ENCODE data around the gene ASAP2.

Gene ASAP2

DNA sequence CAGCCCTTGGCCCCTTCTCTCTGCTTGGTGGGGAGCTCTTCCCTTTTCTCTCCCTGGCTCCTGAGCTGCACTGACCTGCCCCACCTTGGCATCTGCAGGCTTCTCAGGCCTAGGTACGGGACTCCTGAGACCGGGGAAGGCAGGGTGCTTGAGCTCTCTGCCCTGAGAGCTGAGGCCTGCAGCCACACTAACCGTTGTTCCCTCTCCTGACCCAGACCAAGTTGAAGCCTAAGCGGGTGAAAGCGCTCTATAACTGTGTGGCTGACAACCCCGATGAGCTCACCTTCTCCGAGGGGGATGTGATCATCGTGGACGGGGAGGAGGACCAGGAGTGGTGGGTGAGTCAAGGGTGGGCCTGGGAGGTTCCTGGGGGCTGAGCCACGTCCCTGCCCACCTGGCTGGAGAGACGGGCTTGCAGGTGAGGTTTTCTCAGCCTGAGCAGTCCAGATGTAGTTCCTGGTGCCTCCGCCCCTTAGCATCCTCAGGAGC, 194.5 kb downstream of the ASAP2 start:
- no peak for DNase-seq (ENCODE audit: low read depth in 2 of 2)

DNA sequence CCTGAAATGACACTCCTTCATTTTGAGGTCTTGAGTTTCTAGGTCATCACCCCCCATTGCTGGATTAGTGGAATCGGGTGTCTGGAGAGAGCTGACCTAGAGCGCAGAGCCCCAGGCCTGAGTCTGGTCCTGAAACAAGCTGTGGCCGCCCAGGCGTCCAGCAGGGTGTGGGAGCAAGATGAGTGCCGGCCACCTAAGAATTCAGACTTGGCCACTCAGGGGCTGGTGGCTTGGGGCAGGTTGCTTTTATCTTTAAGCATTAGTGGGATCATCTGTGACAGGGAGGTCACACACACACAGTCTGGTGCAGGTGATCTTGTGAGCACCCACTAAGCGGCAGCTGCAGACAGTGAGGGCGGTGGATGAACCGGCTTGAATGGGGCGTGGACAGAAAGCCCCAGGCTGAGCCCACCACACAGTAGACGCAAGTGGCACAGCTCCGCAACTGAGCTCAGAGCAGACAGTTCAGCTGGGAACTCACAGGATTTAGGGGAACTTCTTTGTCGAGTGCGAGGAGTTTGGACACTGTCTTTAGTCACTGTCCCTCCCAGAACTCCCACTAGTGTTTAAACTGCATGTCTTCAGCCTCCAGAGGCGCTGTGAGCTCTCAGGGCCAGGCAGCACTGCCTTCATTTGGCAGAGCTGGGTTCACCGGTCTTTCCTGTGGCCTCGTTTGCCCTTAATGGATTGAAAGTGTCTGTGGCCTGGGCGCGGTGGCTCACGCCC, 195.2 kb downstream of the ASAP2 start:
- no peak for DNase-seq (ENCODE audit: low read depth in 2 of 2)

DNA sequence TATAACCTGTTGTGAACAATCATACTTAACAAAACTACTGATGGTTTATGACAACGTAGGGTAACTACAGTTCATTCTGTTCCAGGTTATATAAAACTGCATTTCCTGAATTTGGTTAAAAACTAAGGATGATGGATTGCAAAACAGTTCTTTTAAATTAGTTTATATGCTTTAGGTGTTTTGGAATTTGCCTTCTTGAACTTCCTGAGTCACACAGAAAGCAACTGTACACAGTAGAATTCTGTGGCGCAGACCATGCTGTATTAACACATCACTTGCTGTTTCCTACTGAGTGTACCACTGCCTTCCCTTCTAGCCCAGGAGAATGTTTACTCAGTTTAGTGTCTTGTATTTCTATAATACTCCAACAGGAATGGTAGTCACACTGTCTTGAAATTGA, 197.3 kb downstream of the ASAP2 start:
- DNase-seq (ENCODE audit: low read depth in 2 of 2) = no peak

GRCh38 chr2:9404451-9404850, 197.8 kb downstream of the ASAP2 start:
- no peak for DNase-seq (ENCODE audit: low read depth in 2 of 2)

- no peak for DNase-seq (ENCODE audit: low read depth in 2 of 2)
Measured at GRCh38 chr2:9405636-9406035, 199.0 kb downstream of the ASAP2 start.

DNA sequence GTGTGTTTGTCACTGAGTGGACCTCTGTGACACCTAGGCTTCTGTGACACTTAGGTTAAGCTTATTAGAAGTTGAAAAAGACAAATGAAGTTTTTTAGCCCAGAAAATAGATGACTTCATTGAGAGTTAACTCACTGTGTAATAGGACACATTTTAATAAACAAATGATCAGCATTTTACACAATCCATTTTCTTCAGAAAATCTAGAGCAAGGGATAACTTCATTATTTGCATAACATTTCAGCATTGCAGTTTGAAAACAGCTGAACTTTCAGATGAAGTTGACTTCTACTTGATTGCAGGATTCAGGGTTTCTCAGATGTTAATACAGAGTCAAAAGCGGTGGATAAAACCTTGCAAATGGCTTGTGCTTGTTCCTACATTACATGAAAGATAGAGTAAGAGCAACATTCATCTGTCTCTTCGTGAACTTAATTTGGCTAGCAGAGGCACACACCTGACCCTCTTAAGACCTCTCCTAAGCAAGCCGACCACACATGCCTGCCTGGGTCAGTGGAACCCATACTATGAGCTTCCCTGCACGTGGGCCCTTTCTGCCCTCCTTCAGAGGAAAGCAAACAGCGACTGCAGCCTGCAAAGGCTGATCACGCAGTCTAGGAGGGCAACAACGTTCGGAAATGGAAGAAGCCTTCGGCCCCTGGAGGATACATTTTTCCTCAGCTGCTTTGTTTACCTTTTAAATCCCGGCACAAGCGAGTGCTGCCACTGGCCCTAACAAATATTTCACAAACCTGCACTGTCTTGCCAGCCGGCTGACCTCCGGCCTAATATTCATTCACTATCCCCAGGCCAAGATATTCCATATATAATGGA, 200.1 kb downstream of the ASAP2 start:
- DNase-seq (ENCODE audit: low read depth in 2 of 2) = no peak

DNA sequence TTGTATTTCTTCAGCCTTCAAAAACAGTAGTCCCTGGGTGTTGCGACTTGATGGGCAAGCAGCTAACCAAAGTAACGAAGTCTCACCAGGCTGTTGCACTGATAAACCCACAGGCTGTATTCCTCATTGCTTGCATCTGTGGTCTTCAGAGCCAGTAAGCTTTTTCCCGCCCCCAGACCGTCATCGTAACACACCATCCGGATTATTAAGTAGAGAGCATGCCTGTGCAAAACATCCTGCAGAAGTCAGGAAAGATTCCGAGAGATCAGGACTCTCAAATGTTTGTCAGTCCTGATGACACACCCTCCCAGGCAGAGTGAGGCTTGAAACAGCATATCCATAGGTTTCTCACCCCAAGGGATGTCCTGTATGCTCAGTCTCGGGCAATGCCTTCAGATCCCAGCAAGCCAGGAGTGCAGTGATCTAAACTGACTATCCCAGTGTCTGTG, 200.8 kb downstream of the ASAP2 start:
- DNase-seq (ENCODE audit: low read depth in 2 of 2) = no peak

DNA sequence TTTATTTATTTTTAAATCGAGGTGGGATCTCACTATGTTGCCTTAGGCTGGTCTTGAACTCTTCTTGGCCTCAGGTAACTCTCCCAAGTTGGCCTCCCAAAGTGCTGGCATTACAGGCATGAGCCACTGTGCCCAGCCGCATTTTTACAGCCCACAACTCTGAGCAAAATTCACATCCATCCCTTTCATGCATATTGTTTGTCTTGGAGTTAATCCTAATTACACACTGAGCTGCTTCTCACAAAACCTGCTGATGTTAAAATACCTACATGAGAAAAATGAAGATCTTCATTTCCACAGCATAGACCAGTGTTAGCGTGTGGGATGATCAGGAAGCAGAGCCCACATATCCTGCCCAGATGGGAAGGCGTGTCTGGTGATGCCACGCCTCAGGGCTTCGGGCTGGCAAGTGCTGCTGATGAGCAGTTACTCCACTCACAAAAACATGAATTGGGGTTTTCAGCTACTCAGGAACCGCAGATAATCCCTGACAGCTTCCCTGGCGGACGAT, 202.1 kb downstream of the ASAP2 start:
- DNase-seq (ENCODE audit: low read depth in 2 of 2) = no peak

DNA sequence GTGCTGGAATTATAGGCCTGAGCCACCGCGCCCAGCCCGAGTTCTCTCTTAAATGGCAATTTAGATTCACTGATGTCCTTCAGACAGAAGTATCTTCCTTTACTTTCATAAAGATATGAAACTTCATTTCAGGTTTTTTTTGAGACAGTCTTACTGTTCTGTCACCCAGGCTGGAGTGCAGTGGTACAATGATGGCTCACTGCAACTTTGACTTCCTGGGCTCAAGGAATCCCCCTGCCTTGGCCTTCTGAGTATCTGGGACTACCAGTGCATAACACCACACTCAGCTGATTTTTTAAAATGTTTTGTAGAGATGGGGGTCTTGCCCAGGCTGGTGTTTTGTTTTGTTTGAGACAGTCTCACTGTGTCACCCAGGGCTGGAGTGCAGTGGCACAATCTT, 203.5 kb downstream of the ASAP2 start:
- no peak for DNase-seq (ENCODE audit: low read depth in 2 of 2)

- no peak for DNase-seq (ENCODE audit: low read depth in 2 of 2)
Measured at GRCh38 chr2:9412781-9413180, 206.2 kb downstream of the ASAP2 start.

- DNase-seq (ENCODE audit: low read depth in 2 of 2) = no peak
Measured at GRCh38 chr2:9415516-9416169, 209.0 kb downstream of the ASAP2 start.

DNA sequence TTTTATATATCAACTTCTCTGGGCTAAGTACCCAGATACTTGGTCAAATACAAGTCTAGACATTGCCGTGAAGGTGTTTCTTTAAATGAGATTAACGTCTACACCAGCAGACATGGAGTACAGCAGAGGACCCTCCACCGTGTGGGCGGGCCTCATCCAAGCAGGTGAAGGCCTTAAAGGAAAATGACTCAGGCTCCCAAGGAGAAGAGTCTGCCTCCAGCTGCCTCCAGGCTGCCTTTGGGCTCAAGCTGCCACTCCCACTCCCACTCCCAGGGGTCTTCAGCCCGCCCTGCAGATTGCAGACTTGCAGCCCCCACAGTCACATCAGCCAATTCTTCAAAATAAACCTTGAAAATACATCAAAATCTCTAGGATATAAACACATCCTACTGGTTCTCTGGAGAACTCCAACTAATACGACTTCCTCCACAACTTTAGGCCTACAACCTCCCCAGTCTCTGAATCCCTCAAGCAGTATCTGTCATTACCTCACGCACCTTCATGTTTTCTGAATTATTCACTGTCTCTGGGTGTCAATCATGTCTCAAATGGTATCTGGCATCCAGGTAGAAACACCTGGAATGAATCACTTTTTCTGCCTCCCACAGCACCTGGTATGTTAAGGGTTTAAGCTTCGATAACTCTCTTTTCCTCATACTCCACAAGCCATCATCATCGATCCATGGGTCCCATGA, 209.8 kb downstream of the ASAP2 start:
- DNase-seq (ENCODE audit: low read depth in 2 of 2) = no peak

DNA sequence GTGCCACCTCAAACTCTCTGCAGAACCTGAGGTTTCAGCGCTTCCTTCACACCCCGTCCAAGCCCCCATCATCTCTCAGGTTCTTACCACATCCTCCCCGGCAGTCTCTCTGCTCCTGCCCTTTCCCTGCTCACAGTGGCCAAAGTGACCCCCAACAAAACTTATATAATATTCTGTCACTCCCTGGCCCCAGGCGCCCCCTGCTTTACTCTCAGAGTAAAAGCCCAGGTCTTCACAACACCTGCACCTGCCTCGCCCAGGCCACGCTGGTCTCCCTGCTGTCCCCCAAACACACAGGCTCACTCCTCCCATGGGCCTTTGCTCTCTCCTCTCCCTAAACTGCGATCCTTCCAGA, 210.3 kb downstream of the ASAP2 start:
- no peak for DNase-seq (ENCODE audit: low read depth in 2 of 2)

DNA sequence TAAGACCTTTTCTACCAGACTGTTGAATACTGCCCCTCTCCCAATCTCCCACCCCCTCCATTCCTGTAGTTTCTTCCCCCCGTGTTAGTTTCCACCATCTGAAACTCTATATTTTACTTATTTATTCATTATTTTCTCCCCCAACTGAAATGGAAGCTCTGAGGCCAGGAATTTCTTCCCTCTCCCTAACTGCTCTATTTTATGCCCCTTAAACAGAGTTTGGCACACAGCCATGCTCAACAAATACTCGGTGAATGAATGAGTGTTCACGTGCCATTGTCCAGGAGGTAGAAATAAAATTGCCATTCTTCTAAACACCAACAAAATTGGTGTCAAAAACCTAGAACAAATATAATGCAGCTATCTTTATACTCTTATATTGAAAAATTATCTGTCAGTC, 211.1 kb downstream of the ASAP2 start:
- no peak for DNase-seq (ENCODE audit: low read depth in 2 of 2)

- DNase-seq (ENCODE audit: low read depth in 2 of 2) = no peak
Measured at GRCh38 chr2:9418746-9419145, 212.1 kb downstream of the ASAP2 start.

DNA sequence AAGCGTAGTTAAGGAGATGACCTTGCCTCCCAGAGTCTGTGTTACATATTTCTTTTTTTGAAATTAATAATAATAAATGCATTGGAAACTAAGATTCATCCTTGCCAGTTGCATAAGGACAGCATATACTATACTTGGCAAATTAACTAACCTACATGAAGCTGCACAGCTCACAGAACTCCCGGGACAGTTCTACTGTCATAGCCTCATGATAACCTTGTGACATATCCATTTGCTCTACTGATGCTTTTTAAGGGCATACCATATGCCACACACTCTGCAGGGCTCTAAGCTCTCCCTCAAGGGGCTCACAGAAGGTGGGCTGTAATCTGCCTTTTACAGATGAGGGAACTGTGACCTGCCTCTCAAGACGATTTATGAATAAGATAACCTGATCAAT, 212.9 kb downstream of the ASAP2 start:
- no peak for DNase-seq (ENCODE audit: low read depth in 2 of 2)

DNA sequence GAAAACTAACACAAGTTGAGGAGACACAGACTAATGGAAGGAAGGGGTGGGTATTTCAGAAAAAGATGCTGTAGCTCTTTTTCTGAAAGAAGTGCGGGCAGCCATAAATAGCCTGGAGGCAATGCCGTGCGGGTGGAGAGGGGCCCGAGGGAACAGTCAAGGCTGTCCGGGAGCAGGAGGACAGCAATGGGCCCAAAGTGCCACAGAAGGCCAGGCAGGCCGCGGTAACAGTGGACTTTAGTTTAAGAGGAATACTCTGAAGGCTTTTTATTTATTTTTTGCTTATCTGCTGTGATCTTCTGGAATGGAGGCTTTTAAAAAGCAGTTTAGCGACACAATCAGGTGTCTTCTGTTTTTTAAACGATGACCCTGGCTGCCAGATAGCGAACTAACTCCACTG, 213.9 kb downstream of the ASAP2 start:
- DNase-seq (ENCODE audit: low read depth in 2 of 2) = no peak

DNA sequence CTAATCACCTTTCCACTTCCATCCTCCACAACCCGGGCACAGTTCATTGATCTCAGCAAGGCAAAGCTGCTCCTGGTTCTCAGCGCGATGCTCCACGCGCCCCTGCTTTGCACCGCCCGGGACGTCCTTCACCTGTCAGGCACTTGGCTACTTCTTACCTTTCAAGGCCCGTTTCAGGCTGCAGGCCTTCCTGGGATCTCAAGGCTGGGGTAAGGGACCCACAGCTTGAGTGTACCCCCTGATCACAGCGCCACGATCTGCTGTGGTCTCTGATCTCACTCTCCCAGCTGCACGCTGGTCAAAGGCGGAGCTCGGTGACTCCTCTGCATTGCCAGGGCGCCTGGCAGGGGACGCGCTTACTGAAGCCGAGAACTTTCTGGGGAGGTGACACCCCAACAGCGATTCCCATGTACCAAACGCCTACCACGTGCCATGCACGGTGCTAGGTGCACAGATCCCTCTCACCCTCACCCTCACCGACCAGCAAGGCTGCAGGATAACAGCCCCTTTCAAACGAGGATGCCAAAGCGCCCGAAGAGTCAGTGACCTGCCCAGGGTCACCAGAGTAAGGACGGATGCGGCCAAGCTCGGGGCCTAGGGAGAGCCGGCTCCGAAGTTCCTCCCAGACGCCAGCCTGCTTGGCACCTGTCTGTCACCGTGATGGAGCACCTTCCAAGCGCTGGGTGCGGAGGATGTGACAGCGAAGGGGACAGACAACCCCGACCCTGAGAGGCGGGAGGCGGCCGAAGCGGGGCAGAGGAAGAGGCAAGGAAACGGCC, 215.9 kb downstream of the ASAP2 start:
- DNase-seq (ENCODE audit: low read depth in 2 of 2) = peak; percentile 7 to 20

GRCh38 chr2:9423100-9423921, 216.7 kb downstream of the ASAP2 start, which contains the start of the genes CPSF3 and ITGB1BP1:
CPSF3 (plus strand) TSS chr2:9423654; CDS start chr2:9423774, 120 bp downstream.
ITGB1BP1 (minus strand) TSS chr2:9423528; CDS start chr2:9418697, 4,831 bp downstream.
- peak; percentile 94 to 95 for DNase-seq (ENCODE audit: low read depth in 2 of 2)

GRCh38 chr2:9423922-9424272, 217.3 kb downstream of the ASAP2 start:
- peak in 1 of 2 donors; percentile 3 for DNase-seq (ENCODE audit: low read depth in 2 of 2)
